IPS-18c (cell line): ENCODE data around the gene SH3PXD2B.
"Not testable (repeated sequence)": the region's sequence is repeated elsewhere in the genome, so short reads cannot be mapped to it uniquely, and the experiment has no call there.

Source experiments
- H3K4me3 ChIP-seq: 2 replicates; pipeline ENCODE4 v1.7.0; 2013; ENCODE audit warnings: low read depth, mild to moderate bottlenecking, low read length, moderate library complexity; ENCODE audit not compliant: insufficient read depth
- H3K9me3 ChIP-seq: one replicate; pipeline ENCODE4 v1.6.1; 2013; ENCODE audit warnings: mild to moderate bottlenecking, low read length, moderate library complexity; ENCODE audit not compliant: control insufficient read depth, insufficient read depth

SH3PXD2B gene

DNA sequence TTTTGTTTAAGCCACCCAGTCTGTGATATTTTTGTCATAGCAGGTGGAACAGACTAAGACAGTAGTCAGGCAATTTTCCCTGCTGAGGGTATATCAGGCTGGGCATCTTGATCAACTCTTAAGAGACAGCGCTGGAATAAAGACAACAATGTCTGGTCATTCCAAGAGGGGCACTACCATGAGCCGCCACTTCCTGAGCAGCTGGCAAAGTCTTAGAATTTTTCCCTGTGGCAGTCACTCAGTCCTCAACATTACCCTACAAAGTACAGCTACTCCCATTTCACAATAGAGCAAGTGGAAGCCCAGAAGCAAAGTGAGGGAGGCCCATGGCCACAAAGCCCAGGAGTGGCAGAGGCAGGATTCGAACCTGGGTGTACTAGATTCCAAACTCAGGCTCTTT lies 74.8 kb downstream of the SH3PXD2B start:
- no peak overlapping the region for H3K4me3 ChIP-seq
- no peaks in the 10 kb centered on the region for H3K9me3 ChIP-seq

GRCh38 chr5:172377856-172378255 lies 76.5 kb downstream of the SH3PXD2B start:
- no peak overlapping the region for H3K4me3 ChIP-seq
- peaks cover 3% of the 10 kb centered on the region for H3K9me3 ChIP-seq

DNA sequence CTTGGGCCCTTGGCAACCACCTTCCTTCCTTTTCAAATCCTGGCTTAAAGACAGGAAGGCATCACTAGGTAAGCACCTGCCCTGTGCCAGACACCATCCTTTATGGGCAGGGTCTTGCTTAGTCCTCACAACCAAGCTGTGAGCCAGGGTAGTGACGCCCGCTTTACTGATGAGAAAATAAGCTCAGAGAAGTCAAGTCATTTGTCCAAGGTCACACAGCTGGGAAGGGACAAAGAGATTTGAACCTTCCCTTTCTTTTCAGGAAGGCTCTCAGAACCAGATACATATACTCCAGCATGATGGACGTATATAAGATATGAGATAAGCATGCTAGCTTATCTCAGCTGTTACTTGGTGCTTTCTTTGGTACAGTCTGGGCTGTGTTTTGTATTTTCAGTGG lies 76.9 kb downstream of the SH3PXD2B start:
- peaks cover 4% of the 10 kb centered on the region for H3K9me3 ChIP-seq
- H3K4me3 ChIP-seq: no peak overlapping the region

DNA sequence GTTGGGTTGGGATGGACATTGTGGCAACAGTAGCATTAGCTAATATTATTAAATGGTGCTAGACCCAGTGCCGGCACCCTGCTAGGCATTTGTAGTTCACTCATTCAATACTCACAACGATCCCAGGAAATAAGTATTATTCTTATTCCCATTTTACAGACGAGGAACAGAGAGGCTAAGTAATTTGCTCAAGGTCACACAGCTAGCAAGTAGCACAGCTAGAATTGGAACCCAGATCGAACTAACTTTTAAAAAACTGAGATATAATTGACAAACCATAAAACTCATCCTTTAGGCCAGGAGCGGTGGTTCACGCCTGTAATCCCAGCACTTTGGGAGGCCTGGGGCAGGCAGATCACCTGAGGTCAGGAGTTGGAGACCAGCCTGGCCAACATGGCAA lies 79.5 kb downstream of the SH3PXD2B start:
- no peak overlapping the region for H3K4me3 ChIP-seq
- H3K9me3 ChIP-seq: peaks cover 4% of the 10 kb centered on the region

DNA sequence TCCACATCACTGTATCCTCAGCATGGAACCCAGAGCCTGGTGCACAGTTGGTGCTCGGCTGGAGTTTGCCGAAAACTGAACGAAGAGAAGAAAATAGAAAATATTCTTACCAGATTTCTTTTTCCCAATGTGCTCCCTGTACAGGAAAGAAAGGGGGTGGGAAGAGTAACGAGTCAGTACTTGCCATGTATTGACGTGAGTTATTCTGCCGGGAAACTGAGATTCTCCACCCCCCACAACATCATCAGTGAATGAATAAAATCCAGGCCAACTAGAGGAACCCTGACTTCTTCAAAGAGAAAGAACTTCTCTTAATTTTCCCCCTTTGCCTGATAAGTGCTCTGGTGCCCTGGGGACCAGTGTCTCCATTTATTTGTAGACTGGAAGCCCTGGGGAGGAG lies 80.6 kb downstream of the SH3PXD2B start:
- Histone ChIP-seq H3K9me3 (peaks cover 4% of the 10 kb centered on the region), H3K4me3 (no peak overlapping the region)

DNA sequence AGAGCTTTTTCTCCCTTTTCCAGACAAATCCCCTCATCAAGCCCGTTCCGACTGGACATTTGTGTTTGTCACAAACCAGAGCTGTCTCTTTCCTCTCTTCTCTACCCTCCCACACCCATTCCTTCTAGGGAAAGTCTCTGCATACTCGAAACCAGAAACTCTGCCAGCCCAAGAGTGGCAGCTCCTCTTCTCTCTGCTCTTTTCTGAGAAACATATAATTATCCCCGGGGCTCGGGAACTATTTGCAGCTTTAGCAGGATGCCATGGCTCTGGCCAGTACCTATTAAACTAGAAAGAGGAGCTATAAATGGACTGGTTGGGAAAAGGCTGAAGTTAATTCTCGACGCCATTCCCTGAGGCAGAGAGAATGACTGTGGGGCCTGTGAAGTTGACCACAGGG lies 82.6 kb downstream of the SH3PXD2B start:
- Histone ChIP-seq H3K4me3 (no peak overlapping the region), H3K9me3 (peaks cover 4% of the 10 kb centered on the region)

GRCh38 chr5:172370648-172371545 lies 83.4 kb downstream of the SH3PXD2B start:
- no peak overlapping the region for H3K4me3 ChIP-seq
- peaks cover 4% of the 10 kb centered on the region for H3K9me3 ChIP-seq

GRCh38 chr5:172370237-172370640 lies 84.1 kb downstream of the SH3PXD2B start:
- peaks cover 4% of the 10 kb centered on the region for H3K9me3 ChIP-seq

GRCh38 chr5:172368699-172369098 lies 85.6 kb downstream of the SH3PXD2B start:
- H3K9me3 ChIP-seq, H3K4me3 ChIP-seq: not testable (repeated sequence)

More at GRCh38 chr5:172370237-172370640, 84.1 kb downstream of the SH3PXD2B start:
- no peak overlapping the region for H3K4me3 ChIP-seq

- Histone ChIP-seq H3K9me3 (no peaks in the 10 kb centered on the region), H3K4me3 (no peak overlapping the region)
These were observed 88.2 kb downstream of the SH3PXD2B start for GRCh38 chr5:172365948-172366608.

GRCh38 chr5:172364773-172365172 lies 89.6 kb downstream of the SH3PXD2B start:
- H3K4me3 ChIP-seq: no peak overlapping the region
- no peaks in the 10 kb centered on the region for H3K9me3 ChIP-seq

DNA sequence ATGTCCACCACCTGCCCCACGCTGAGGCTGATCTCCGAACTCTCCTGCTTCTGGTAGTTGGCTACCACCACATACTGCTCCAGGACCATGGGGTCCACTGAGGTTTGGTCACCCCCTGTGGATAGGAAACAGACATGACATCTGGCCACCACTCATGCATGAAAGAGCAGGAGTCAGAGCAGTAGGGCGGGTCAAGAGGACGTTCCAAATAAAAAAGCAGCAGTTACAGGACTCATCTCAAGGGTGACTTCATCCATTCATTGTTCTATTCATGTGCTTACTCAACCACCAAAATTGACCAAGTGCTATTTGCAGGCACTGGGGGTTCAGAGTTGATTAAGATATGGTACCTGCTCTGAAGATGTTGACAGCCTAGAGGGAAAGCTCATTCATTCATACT lies 91.6 kb downstream of the SH3PXD2B start:
- H3K4me3 ChIP-seq: no peak overlapping the region
- H3K9me3 ChIP-seq: no peaks in the 10 kb centered on the region

DNA sequence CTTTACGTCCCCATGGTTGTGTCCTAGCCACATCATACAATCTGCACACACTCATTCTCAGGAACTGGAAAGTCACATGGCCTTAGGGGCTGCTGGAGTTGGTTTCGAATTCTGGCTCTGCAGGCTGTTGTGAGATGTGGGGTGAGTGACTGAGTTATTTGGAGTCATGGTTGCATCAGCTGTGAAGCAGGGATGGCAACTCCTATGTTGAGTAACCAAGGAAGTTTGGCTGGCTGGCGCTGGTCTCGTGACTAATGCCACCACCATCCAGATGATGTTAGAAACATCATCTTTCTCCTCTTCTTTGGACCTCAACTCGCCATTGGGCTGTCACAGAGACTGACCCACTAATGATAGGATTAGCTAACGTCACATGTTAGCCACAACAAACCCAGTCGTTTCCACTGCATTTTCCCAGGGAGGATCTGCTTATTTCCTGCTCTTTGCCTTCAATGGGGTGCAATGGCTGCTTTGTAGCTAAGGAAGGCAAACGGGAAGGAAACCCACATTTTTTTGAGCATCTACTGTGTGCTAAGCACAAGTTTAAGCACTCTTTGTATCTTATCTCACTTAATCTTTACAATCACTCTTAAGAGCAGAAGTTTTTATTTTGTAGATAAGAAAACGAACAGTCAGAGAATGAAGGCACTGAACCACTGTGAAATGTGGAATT lies 92.6 kb downstream of the SH3PXD2B start:
- H3K9me3 ChIP-seq: no peaks in the 10 kb centered on the region
- H3K4me3 ChIP-seq: no peak overlapping the region

GRCh38 chr5:172358345-172358744 lies 96.0 kb downstream of the SH3PXD2B start:
- no peak overlapping the region; the same call in 1 of the 2 replicates for H3K4me3 ChIP-seq
- no peaks in the 10 kb centered on the region for H3K9me3 ChIP-seq

- Histone ChIP-seq H3K4me3 (no peak overlapping the region), H3K9me3 (no peaks in the 10 kb centered on the region)
These were observed 97.8 kb downstream of the SH3PXD2B start for GRCh38 chr5:172356527-172356926.

GRCh38 chr5:172356047-172356446 lies 98.3 kb downstream of the SH3PXD2B start:
- H3K4me3 ChIP-seq: no peak overlapping the region
- no peaks in the 10 kb centered on the region for H3K9me3 ChIP-seq

DNA sequence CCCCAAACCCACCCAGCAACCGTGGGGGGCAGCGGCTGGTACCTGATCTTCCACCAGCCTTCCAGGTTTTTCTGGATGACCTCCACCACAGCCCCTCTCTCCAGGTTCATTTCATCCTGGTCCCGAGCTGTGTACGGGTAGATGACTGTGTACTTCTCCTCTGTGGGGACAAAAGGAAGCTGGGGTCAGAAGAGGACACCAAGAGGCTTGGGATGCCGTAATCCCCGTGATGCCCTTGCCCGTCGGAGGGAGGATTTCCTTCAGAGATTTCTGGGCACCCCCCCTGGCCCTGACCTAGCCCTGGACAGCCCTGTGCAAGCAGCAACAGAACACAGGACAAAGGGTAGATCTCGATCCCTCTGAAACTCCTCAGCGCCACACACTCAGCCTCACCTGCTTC lies 100.5 kb downstream of the SH3PXD2B start:
- Histone ChIP-seq H3K4me3 (no peak overlapping the region), H3K9me3 (no peaks in the 10 kb centered on the region)
